Esophagus (tissue), 2 donors: Measurements from ENCODE around the gene MT1M. TPM values are rescaled to one million over a fixed set of nuclear protein-coding genes. Genes with fewer than 3 reads are reported as not detected.
A peak's percentile ranks its signal among the peaks of the same experiment; 100 is the strongest.

Experiments used
- H3K27ac ChIP-seq, 2 donors: one replicate each; pipeline ENCODE4 v1.5.1; 2013; ENCODE audit warnings: low read depth in 2 of 2, mild to moderate bottlenecking in 2 of 2, inconsistent platforms in 1 of 2, low read length in 1 of 2, moderate library complexity in 1 of 2
- H3K27me3 ChIP-seq, 2 donors: one replicate each; pipeline ENCODE4 v1.6.1; 2013; ENCODE audit warnings: low read length in 2 of 2, control low read depth in 1 of 2, mild to moderate bottlenecking in 1 of 2; ENCODE audit not compliant: insufficient read depth in 2 of 2, control insufficient read depth in 1 of 2
- H3K36me3 ChIP-seq, 2 donors: one replicate each; pipeline ENCODE4 v1.6.1; 2013; ENCODE audit warnings: low read length in 1 of 2; ENCODE audit not compliant: control insufficient read depth in 2 of 2, insufficient read depth in 2 of 2
- H3K4me1 ChIP-seq, 2 donors: one replicate each; pipeline ENCODE4 v1.6.1; 2013; ENCODE audit warnings: low read length in 1 of 2; ENCODE audit not compliant: control insufficient read depth in 2 of 2, insufficient read depth in 2 of 2
- H3K4me3 ChIP-seq, 2 donors: one replicate each; pipeline ENCODE4 v1.5.1; 2013; ENCODE audit warnings: low read length in 2 of 2, mild to moderate bottlenecking in 2 of 2, low read depth in 1 of 2, moderate library complexity in 1 of 2
- H3K9me3 ChIP-seq, 2 donors: one replicate each; pipeline ENCODE4 v1.6.1; 2013; ENCODE audit warnings: mild to moderate bottlenecking in 2 of 2, low read depth in 1 of 2, low read length in 1 of 2, moderate library complexity in 1 of 2; ENCODE audit not compliant: control insufficient read depth in 2 of 2, insufficient read depth in 1 of 2
- WGBS, 2 donors: extraction: QIAGEN DNeasy Blood & Tissue Kit; methylation state at CpG; one replicate each; pipeline ENCODE4 v1.1.7; 2013; 5-methylcytosine and 5-hydroxymethylcytosine counted together
- polyA plus RNA-seq, 2 donors: library from polyadenylated mRNA; stranded (reverse); fragments of 200-250 nt; gene quantifications; one replicate each; pipeline ENCODE4 v1.2.3, GENCODE V29; 2013
- donor health status: healthy with polysubstance abuse.
- donor health status: Bipolar disorder and iron deficiency.

MT1M gene
- polyA plus RNA-seq, 2 donors: 4.0 to 9.1 TPM

DNA sequence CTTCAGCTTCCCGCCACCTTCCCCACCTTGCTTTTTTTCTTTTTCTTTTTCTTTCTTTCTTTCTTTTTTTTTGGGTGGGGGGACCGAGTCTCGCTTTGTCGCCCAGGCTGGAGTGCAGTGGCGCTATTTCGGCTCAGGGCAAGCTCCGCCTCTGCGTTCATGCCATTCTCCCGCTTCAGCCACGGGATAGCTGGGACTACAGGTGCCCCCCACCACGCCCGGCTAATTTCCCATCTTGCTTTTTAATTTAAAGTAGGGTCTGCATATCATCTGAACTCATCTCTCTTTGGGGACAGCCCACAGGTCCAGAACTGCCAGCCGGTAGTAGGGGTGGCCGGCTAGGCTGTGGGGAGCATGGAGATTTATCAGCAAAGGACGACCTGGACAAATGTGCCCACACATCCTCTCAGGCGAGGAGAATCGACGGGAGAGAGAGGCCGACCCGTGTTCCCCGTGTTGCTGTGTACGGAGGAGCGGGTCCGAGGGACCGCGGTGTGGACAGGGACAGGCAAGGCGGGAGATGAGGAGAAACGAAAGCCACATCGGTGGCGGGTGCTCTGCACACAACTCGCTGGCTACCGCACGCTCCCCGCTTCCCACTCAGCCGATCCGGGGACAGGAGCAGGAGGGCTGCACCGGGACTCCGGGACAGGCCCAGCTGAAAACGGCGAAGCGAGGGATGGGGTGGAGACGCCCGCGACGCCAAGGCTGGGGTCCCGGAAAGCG, 2.4 kb downstream of the MT1M start:
- 45 to 52% methylated on average over 47 of the region's 47 CpGs for WGBS, 2 donors
- H3K27me3 ChIP-seq: peaks cover 3% of the 10 kb centered on the region in 2 donors
- no peaks in the 10 kb centered on the region for H3K9me3 ChIP-seq
- H3K4me1 ChIP-seq: peaks cover 5 to 19% of the 10 kb centered on the region in 2 donors
- H3K4me3 ChIP-seq: no peak overlapping the region
- H3K36me3 ChIP-seq: no peaks in the 10 kb centered on the region
- H3K27ac ChIP-seq: no peak overlapping the region

DNA sequence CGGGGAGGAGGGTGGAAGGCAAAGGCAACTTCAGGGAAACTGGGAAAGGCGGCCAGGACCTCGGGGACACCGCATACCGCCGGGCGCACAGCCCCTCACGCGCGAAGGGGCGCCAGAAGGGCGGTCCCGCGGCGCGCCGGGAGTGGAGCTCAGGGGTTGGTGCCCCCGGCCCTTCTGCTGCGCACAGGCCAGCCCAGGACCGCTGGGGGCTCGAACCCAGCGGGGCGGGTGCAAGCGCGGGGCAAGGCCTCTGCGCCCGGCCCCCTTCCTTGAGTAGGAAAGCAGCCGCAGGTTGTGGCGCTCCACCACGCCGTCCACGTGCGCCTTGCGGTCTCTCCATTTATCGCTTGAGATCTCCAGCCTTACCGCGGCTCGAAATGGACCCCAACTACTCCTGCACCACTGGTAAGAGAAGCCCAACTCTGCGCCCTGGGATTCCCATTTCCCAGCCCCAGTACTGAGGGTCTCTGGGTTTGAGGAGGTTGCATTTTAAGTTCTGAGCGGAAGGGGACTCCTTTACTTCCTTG, 3.0 kb downstream of the MT1M start:
- H3K9me3 ChIP-seq: no peaks in the 10 kb centered on the region
- H3K27ac ChIP-seq: no peak overlapping the region
- 27 to 41% methylated on average over 26 to 40 of the region's 40 CpGs for WGBS, 2 donors
- H3K36me3 ChIP-seq: no peaks in the 10 kb centered on the region
- peaks cover 3% of the 10 kb centered on the region in 2 donors for H3K27me3 ChIP-seq
- peaks cover 5 to 19% of the 10 kb centered on the region in 2 donors for H3K4me1 ChIP-seq
- no peak overlapping the region for H3K4me3 ChIP-seq

DNA sequence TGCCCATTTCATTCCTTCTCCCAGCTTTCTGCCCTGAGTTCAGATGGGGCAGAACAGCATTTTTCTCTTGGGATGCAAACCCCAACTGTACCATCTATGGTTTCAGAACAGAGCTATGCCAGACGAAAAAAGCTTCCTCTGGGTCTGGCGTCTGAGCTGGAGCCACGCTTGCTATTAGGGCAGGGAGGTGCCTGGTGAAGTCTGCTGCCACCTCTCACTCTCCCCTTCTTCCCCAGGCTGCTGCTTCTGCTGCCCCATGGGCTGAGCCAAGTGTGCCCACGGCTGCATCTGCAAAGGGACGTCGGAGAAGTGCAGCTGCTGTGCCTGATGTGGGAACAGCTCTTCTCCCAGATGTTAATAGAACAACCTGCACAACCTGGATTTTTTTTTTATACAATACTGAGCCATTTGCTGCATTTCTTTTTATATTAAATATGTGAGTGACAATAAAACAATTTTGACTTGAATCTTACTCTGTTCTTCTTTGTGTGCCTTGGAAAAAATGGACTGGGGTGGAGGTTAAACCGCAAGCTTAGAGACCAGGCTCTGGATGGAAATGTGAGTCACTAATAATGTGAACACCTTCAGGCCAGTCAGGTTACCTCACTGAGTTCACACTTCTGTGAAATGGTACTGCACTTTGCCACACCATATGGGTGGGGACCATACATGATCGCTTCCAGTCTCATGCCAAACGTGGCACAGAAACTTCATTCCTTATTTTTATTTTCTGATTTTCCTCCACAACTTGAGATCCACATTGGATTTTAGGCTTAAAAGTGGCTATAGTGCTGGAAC, 4.4 kb downstream of the MT1M start:
- Histone ChIP-seq H3K4me1 (peaks cover 5 to 17% of the 10 kb centered on the region in 2 donors), H3K27ac (no peak overlapping the region), H3K4me3 (no peak overlapping the region), H3K36me3 (no peaks in the 10 kb centered on the region), H3K27me3 (peaks cover 3% of the 10 kb centered on the region in 2 donors), H3K9me3 (no peaks in the 10 kb centered on the region)
- 65 to 68% methylated on average over 9 of the region's 9 CpGs for WGBS, 2 donors

DNA sequence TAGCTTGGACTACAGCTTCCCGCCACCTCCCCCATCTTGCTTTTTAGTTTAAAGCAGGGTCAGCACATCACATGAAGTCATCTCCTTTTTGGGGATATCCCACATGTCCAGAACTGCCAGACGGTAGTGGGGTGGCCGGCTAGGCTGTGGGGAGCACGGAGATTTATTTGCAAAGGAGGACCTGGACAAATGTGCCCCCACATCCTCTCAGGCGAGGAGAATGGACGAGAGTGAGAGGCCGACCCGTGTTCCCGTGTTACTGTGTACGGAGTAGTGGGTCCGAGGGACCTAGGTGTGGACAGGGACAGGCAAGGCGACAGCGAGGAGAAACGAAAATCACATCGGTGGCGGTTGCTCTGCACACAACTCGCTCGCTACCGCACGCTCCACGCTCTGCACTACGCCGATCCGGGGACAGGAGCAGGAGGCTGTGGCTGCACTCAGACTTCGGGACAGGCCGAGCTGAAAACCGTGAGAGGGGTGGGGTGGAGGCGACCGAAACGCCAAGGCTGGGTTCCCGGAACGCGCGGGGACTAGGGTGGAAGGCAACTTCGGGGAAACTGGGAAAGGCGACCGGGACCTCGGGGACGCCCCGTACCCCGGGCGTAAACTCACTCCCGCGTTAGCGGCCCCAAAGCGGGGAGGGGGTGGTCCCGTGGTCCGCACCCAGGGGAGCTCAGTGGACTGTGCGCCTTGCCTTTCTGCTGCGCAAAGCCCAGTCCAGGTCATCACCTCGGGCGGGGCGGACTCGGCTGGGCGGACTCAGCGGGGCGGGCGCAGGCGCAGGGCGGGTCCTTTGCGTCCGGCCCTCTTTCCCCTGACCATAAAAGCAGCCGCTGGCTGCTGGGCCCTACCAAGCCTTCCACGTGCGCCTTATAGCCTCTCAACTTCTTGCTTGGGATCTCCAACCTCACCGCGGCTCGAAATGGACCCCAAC, 5.6 kb downstream of the MT1M start, which contains the start of gene MT1A:
TSS of gene MT1A (plus strand) at position 853 of the 937 bp plus-strand sequence. CDS start at position 926, 73 bp downstream.
- H3K27me3 ChIP-seq: peaks cover 3% of the 10 kb centered on the region in 2 donors
- no peaks in the 10 kb centered on the region for H3K9me3 ChIP-seq
- no peak within 1 kb of the TSS for H3K27ac ChIP-seq
- H3K36me3 ChIP-seq: no peaks in the 10 kb centered on the region
- peaks cover 0 to 11% of the 10 kb centered on the region in 2 donors for H3K4me1 ChIP-seq
- WGBS, 2 donors: 15 to 19% methylated on average over 49 to 68 of the region's 68 CpGs
- peak within 1 kb of the TSS; percentile 7 to 39 for H3K4me3 ChIP-seq

DNA sequence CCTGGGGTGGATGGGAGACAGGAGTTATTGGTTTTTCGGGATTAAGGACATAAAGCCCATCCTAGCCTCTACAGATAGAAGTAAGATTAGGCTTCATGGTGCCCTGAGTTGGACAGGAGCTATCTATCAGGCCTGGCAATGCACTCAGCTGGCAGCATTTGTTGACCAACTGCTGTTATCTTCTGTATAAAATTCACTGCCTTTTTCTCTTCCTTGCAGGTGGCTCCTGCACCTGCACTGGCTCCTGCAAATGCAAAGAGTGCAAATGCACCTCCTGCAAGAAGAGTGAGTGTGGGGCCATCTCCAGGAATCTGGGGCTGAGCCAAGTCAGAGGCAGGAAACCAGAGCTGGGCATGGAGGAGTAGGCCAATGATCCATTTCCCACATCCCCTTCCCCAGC, 6.6 kb downstream of the MT1M start:
- H3K27me3 ChIP-seq: peaks cover 3% of the 10 kb centered on the region in 2 donors
- H3K36me3 ChIP-seq: no peaks in the 10 kb centered on the region
- H3K4me3 ChIP-seq: no peak overlapping the region
- peaks cover 0 to 19% of the 10 kb centered on the region in 2 donors for H3K4me1 ChIP-seq
- no peak overlapping the region for H3K27ac ChIP-seq
- WGBS, 2 donors: 60 to 68% methylated on average over 1 of the region's 1 CpG
- no peaks in the 10 kb centered on the region for H3K9me3 ChIP-seq

DNA sequence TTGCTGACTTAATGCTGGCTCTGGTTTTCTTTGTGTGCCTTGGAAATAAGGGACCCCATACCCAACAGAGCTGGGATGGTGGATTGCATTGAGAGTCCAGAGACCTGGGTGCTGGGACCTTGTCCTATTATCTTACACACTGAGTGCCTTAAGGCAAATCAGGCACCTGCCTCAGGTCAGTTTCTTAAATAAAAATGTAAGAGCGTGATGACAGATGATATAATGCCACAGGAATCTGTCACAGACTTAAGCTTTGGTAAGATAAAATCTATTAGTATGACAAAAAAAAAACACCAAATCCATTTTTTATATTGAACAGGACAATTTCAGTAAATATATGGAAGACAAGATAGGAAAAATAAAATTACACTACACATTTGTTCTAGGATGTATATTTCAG, 7.6 kb downstream of the MT1M start:
- Histone ChIP-seq H3K36me3 (no peaks in the 10 kb centered on the region), H3K27ac (no peak overlapping the region), H3K4me1 (peaks cover 0 to 17% of the 10 kb centered on the region in 2 donors), H3K9me3 (no peaks in the 10 kb centered on the region), H3K4me3 (no peak overlapping the region), H3K27me3 (peaks cover 3% of the 10 kb centered on the region in 2 donors)
- 85 to 87% methylated on average over 1 of the region's 1 CpG for WGBS, 2 donors

DNA sequence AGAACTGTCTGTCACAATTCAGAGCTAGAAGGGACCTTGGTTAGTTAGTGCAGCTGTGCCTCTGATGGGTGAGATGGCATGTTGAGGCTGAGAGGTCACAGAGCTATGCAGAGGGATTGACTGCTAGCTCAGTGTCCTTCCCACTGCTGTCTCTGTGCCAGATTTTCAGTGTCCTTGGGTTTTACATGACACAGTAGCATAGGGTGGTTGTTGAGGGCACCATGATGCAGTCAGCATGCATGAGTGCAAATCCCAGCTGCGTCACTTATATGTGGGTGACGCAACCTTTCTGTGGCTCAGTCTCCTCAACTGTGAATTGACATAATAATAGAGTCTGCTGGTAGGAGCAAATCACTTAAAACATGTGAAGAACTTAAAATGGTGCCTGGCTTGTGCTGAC, 8.7 kb downstream of the MT1M start:
- Histone ChIP-seq H3K4me1 (peaks cover 0 to 15% of the 10 kb centered on the region in 2 donors), H3K4me3 (no peak overlapping the region), H3K9me3 (no peaks in the 10 kb centered on the region), H3K27me3 (peaks cover 0 to 3% of the 10 kb centered on the region in 2 donors), H3K27ac (no peak overlapping the region), H3K36me3 (no peaks in the 10 kb centered on the region)
- WGBS, 2 donors: 86 to 93% methylated on average over 2 of the region's 2 CpGs

DNA sequence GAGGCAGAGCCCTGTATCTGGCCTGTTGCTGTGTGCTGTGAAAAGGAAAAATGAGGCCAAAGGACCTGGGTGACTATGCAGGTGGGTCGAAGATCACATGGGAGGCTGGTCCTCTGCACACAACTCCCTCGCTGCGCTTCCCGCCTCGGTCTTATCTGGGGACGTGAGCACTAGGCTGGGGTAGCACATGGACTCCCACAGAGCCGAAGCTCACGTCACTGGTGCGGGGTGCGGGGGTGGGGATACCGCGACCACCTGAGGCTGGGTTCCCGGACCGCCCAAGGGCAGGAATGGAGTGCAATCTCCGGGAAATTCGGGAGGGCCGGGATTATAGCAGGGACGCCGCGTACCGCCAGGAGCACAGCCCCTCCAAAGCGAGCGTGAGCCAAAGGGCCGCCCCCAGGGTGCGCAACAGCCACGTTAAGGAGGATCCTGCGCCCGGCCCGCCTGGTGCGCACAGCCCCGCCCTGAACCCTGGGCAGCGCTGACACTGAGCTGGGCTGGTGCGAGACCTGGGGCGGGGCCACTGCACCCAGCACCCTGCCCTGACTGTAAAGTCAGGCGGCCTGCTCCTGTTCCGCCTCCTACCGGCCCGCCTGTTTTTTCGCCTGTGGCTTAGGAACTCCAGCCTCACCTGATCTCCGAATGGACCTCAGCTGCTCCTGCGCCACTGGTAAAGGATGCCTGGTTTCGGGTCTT, 10.8 kb downstream of the MT1M start:
- WGBS, 2 donors: 7 to 12% methylated on average over 38 to 42 of the region's 42 CpGs

More for the DNA sequence above, 10.8 kb downstream of the MT1M start:
- peaks cover 0 to 10% of the 10 kb centered on the region in 2 donors for H3K4me1 ChIP-seq
- H3K9me3 ChIP-seq: no peaks in the 10 kb centered on the region
- peak overlapping the region in 1 of 2 donors; percentile 40 for H3K27ac ChIP-seq
- no peaks in the 10 kb centered on the region for H3K36me3 ChIP-seq
- H3K27me3 ChIP-seq: peaks cover 0 to 3% of the 10 kb centered on the region in 2 donors
- peak overlapping the region in 1 of 2 donors; percentile 11 for H3K4me3 ChIP-seq
